Keratinocyte (primary cell): ENCODE data around the gene SFXN1. TPM values are rescaled to one million over a fixed set of nuclear protein-coding genes. Genes with fewer than 3 reads are reported as not detected.

ENCODE experiments used
- DNase-seq: peaks from one replicate; pipeline ENCODE4 v3.0.0-alpha.2; 2011; ENCODE audit warnings: low read depth, missing footprints, low spot score
- FAIRE-seq: peaks from 2 replicates; lab custom pipeline; 2011; peaks lifted over from hg19 to GRCh38; lab: Jason Lieb, UNC
- H2AFZ ChIP-seq: 2 replicates; pipeline ENCODE4 v1.6.0; 2012; ENCODE audit warnings: low read length, control low read depth, inconsistent platforms; ENCODE audit not compliant: control insufficient read depth
- H3K27ac ChIP-seq: 2 replicates; pipeline ENCODE4 v1.5.1; 2011; ENCODE audit warnings: low read length; ENCODE audit not compliant: control insufficient read depth, insufficient read depth
- H3K27me3 ChIP-seq: 3 replicates; pipeline ENCODE4 v1.6.0; 2011; ENCODE audit warnings: low read length; ENCODE audit not compliant: control insufficient read depth, insufficient read depth; ENCODE audit errors: extremely low read depth
- H3K36me3 ChIP-seq, 2 experiments: 2 replicates in 1 of 2; 3 replicates in 1 of 2; pipeline ENCODE4 v1.5.1; 2011; ENCODE audit warnings: low read length in 2 of 2, mild to moderate bottlenecking in 1 of 2; ENCODE audit not compliant: control insufficient read depth in 2 of 2, insufficient read depth in 2 of 2; ENCODE audit errors: extremely low read depth in 1 of 2
- H3K4me1 ChIP-seq: 3 replicates; pipeline ENCODE4 v1.5.1; 2011; ENCODE audit warnings: low read length; ENCODE audit not compliant: control insufficient read depth, insufficient read depth; ENCODE audit errors: extremely low read depth
- H3K4me2 ChIP-seq: 3 replicates; pipeline ENCODE4 v1.6.0; 2011; ENCODE audit warnings: low read depth, low read length; ENCODE audit not compliant: control insufficient read depth, insufficient read depth; ENCODE audit errors: extremely low read depth
- H3K4me3 ChIP-seq, 3 experiments: fragments of 200-600 bp in 1 of 3; sonication (generic) in 1 of 3; 2 replicates in 2 of 3; 3 replicates in 1 of 3; pipeline ENCODE4 v1.5.1; 2011 to 2016; ENCODE audit warnings: low read length in 3 of 3, mild to moderate bottlenecking in 3 of 3, control low read depth in 2 of 3, inconsistent platforms in 1 of 3, low read depth in 1 of 3, mixed read lengths in 1 of 3, mixed run types in 1 of 3, moderate library complexity in 1 of 3; ENCODE audit not compliant: control insufficient read depth in 2 of 3, insufficient read depth in 2 of 3; ENCODE audit errors: extremely low read depth in 1 of 3
- H3K79me2 ChIP-seq: 2 replicates; pipeline ENCODE4 v1.6.0; 2012; ENCODE audit warnings: low read length; ENCODE audit not compliant: control insufficient read depth, insufficient read depth
- H3K9ac ChIP-seq: 3 replicates; pipeline ENCODE4 v1.6.0; 2011; ENCODE audit warnings: low read length; ENCODE audit not compliant: control insufficient read depth, insufficient read depth; ENCODE audit errors: extremely low read depth
- H3K9me1 ChIP-seq: 3 replicates; pipeline ENCODE4 v1.6.0; 2011; ENCODE audit warnings: low read length; ENCODE audit not compliant: control insufficient read depth, insufficient read depth; ENCODE audit errors: extremely low read depth
- H3K9me3 ChIP-seq: 2 replicates; pipeline ENCODE4 v1.5.1; 2012; ENCODE audit warnings: low read depth, low read length; ENCODE audit not compliant: control insufficient read depth
- H4K20me1 ChIP-seq: 3 replicates; pipeline ENCODE4 v1.6.0; 2011; ENCODE audit warnings: low read length; ENCODE audit not compliant: control insufficient read depth, insufficient read depth; ENCODE audit errors: extremely low read depth
- EZH2 ChIP-seq: IDR thresholded peaks from one replicate; pipeline ENCODE4 v1.6.1; 2012; ENCODE audit warnings: inconsistent platforms, mild to moderate bottlenecking, low read length, moderate library complexity
- dilution Hi-C: fragments of 300-500 bp; cut with MboI; formaldehyde crosslinking; loops from one replicate; pipeline ENCODE4 v1.7.0; 2020; ENCODE audit warnings: low sequenced_read_pairs; ENCODE audit not compliant: extremely low pct_ligation_motif_present
- polyA plus RNA-seq, 5 experiments: library from polyadenylated mRNA; depleted of rRNA in 3 of 5; stranded (reverse) in 3 of 5; stranded (forward) in 1 of 5; unstranded in 1 of 5; fragments of >200 nt; gene quantifications; 1 replicate in 1 of 5; 2 replicates in 3 of 5; 3 replicates in 1 of 5; pipeline versions ENCODE4 v1.2.1 to v1.2.3, GENCODE V29; 2011 to 2012; ENCODE audit warnings: missing spikeins in 2 of 5, low read depth in 1 of 5, low replicate concordance in 1 of 5
- TF ChIP-seq, protein P1 (sequence below), 3 experiments: IDR thresholded peaks in 1 of 3; conservative IDR thresholded peaks in 1 of 3; optimal IDR thresholded peaks in 1 of 3; 2 replicates in 2 of 3; 3 replicates in 1 of 3; pipeline versions ENCODE3 to v1.5.1; 2011; ENCODE audit warnings: low read length in 3 of 3, mild to moderate bottlenecking in 3 of 3, moderate library complexity in 2 of 3, control low read depth in 1 of 3, inconsistent platforms in 1 of 3; ENCODE audit not compliant: insufficient read depth in 2 of 3; ENCODE audit errors: extremely low read depth in 1 of 3

SFXN1 gene
- polyA plus RNA-seq, 1 donor (not counting 4 experiments of a cell fraction or from before 2014, with no cell fraction given): 80.8 TPM

DNA sequence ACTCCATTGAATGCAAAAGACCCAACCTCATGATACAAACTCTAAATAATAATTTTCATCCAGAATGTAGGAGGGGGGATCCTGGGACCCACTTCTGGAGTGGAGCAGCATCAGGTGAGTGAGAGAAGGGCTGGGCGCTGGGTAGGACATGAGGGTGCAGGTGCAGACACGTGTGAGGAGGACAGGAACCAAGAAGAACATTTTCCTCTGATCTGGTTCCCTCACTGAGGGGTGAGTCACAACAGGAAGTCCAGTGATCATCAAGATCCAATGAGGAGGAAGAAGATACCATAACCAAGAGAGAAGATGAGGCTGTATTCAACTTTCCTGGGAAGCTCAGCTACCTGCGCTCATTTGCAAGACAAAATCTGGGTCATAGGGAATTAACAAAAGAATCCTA, 57.4 kb downstream of the SFXN1 start:
- FAIRE-seq (no peak), DNase-seq (no peak)
- dilution Hi-C loops: no loop called here
- Histone ChIP-seq H3K4me3 (no peak overlapping the region), H2AFZ (no peak overlapping the region), H3K9me1 (no peaks in the 10 kb centered on the region), H3K27me3 (no peaks in the 10 kb centered on the region), H4K20me1 (no peaks in the 10 kb centered on the region), H3K4me1 (peaks cover 2% of the 10 kb centered on the region), H3K9me3 (no peaks in the 10 kb centered on the region), H3K36me3 (no peaks in the 10 kb centered on the region), H3K4me2 (no peak overlapping the region), H3K27ac (no peak overlapping the region), H3K79me2 (no peaks in the 10 kb centered on the region), H3K9ac (no peak overlapping the region)
- no peak for TF ChIP-seq EZH2
- TF ChIP-seq, protein P1, sequence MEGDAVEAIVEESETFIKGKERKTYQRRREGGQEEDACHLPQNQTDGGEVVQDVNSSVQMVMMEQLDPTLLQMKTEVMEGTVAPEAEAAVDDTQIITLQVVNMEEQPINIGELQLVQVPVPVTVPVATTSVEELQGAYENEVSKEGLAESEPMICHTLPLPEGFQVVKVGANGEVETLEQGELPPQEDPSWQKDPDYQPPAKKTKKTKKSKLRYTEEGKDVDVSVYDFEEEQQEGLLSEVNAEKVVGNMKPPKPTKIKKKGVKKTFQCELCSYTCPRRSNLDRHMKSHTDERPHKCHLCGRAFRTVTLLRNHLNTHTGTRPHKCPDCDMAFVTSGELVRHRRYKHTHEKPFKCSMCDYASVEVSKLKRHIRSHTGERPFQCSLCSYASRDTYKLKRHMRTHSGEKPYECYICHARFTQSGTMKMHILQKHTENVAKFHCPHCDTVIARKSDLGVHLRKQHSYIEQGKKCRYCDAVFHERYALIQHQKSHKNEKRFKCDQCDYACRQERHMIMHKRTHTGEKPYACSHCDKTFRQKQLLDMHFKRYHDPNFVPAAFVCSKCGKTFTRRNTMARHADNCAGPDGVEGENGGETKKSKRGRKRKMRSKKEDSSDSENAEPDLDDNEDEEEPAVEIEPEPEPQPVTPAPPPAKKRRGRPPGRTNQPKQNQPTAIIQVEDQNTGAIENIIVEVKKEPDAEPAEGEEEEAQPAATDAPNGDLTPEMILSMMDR (optimal IDR thresholded peaks at IDR 0.05 in 1 of 3, IDR thresholded peaks at IDR 0.05 in 1 of 3, conservative IDR thresholded peaks at IDR 0.05 in 1 of 3; ENCODE audit: extremely low read depth in 1 of 3, insufficient read depth in 2 of 3, low read length in 3 of 3): no peak

DNA sequence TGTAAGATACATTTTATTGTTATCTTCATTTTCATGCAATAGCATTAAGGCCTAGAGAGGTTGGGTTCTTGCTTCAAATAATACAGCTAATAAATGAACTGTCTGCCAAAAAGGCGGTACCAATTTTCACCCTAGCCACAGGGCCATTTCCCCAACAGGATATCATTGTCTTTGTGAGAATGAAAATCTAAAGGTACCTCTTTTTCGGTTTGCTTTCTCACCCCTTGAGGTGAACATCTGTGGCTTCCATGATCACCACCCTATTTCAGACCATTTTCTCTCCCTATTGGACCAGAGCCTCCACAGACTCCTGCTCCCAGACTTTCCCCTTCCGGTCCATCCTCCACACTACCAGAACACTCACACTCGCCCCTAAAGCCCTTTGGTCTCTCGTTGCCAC, 60.2 kb downstream of the SFXN1 start:
- no peaks in the 10 kb centered on the region for H3K9me1 ChIP-seq
- H3K4me1 ChIP-seq: peaks cover 2% of the 10 kb centered on the region
- no peaks in the 10 kb centered on the region for H3K27me3 ChIP-seq
- H3K36me3 ChIP-seq: no peaks in the 10 kb centered on the region
- no peak overlapping the region for H2AFZ ChIP-seq
- H3K27ac ChIP-seq: no peak overlapping the region
- H3K4me2 ChIP-seq: no peak overlapping the region
- H3K9ac ChIP-seq: no peak overlapping the region
- no peaks in the 10 kb centered on the region for H4K20me1 ChIP-seq
- H3K4me3 ChIP-seq: no peak overlapping the region
- dilution Hi-C loops: no loop called here
- DNase-seq: no peak
- FAIRE-seq: no peak
- no peaks in the 10 kb centered on the region for H3K79me2 ChIP-seq
- TF ChIP-seq, protein P1 (optimal IDR thresholded peaks at IDR 0.05 in 1 of 3, IDR thresholded peaks at IDR 0.05 in 1 of 3, conservative IDR thresholded peaks at IDR 0.05 in 1 of 3; ENCODE audit: extremely low read depth in 1 of 3, insufficient read depth in 2 of 3, low read length in 3 of 3): no peak
- no peak for TF ChIP-seq EZH2
- H3K9me3 ChIP-seq: no peaks in the 10 kb centered on the region
